Prostate gland (tissue), 2 donors: Measurements from ENCODE around the gene RNF128. TPM values are rescaled to one million over a fixed set of nuclear protein-coding genes. Genes with fewer than 3 reads are reported as not detected.
"Not testable (repeated sequence)": the region's sequence is repeated elsewhere in the genome, so short reads cannot be mapped to it uniquely, and the experiment has no call there.

Source experiments
- DNase-seq: peaks from one replicate; pipeline ENCODE4 v3.0.0-alpha.2; 2019; ENCODE audit warnings: low spot score
- H3K27ac ChIP-seq, 2 donors: fragments of 200-600 bp; sonication (generic); 2 replicates each; pipeline ENCODE4 v1.5.1; 2017 to 2019
- H3K27me3 ChIP-seq: fragments of 200-600 bp; sonication (generic); replicated peaks from 2 replicates; pipeline ENCODE4 v1.5.1; 2019; ENCODE audit not compliant: insufficient read depth
- H3K36me3 ChIP-seq, 2 donors: fragments of 200-600 bp; sonication (generic); 1 replicate in 1 of 2; 2 replicates in 1 of 2; pipeline versions ENCODE4 v1.5.1 to v1.8.1; 2017 to 2019
- H3K4me1 ChIP-seq: fragments of 200-600 bp; sonication (generic); replicated peaks from 2 replicates; pipeline ENCODE4 v1.5.1; 2019
- H3K4me3 ChIP-seq, 2 donors: fragments of 200-600 bp; sonication (generic); 2 replicates each; pipeline ENCODE4 v1.5.1; 2017 to 2019
- H3K9me3 ChIP-seq: fragments of 200-600 bp; sonication (generic); 2 replicates; pipeline ENCODE4 v1.5.1; 2017
- POLR2A ChIP-seq: fragments of 450-650 bp; IDR thresholded peaks from one replicate; pipeline ENCODE4 v1.6.1; 2016; ENCODE audit warnings: antibody characterized with exemption, mild to moderate bottlenecking
- POLR2AphosphoS5 ChIP-seq: sonication (generic); formaldehyde crosslinking; IDR thresholded peaks from one replicate; pipeline ENCODE4 v1.6.1; 2017; ENCODE audit warnings: antibody characterized with exemption
- WGBS: methylation state at CpG from one replicate; pipeline ENCODE4 v1.1.5; 2018; 5-methylcytosine and 5-hydroxymethylcytosine counted together
- intact Hi-C: fragments of 100-400 bp; cut with DNase I; formaldehyde crosslinking; loops from one replicate; pipeline ENCODE4 v1.14.2; 2022
- total RNA-seq, 2 donors: library from RNA; depleted of rRNA; stranded (reverse); fragments of >200 nt; gene quantifications; one replicate each; pipeline ENCODE4 v1.1.0, GENCODE V29; 2016
- TF ChIP-seq, protein P1 (sequence below), 4 experiments: fragments of 200-600 bp in 2 of 4; fragments of 450-650 bp in 2 of 4; sonication (generic) in 2 of 4; IDR thresholded peaks; 1 replicate in 3 of 4; 2 replicates in 1 of 4; pipeline ENCODE4 v1.5.1; 2016 to 2019; ENCODE audit warnings: antibody characterized with exemption in 4 of 4, mild to moderate bottlenecking in 2 of 4, moderate library complexity in 2 of 4

Gene RNF128
- total RNA-seq, 2 donors from 2014 or later = 1.9 to 10.5 TPM

DNA sequence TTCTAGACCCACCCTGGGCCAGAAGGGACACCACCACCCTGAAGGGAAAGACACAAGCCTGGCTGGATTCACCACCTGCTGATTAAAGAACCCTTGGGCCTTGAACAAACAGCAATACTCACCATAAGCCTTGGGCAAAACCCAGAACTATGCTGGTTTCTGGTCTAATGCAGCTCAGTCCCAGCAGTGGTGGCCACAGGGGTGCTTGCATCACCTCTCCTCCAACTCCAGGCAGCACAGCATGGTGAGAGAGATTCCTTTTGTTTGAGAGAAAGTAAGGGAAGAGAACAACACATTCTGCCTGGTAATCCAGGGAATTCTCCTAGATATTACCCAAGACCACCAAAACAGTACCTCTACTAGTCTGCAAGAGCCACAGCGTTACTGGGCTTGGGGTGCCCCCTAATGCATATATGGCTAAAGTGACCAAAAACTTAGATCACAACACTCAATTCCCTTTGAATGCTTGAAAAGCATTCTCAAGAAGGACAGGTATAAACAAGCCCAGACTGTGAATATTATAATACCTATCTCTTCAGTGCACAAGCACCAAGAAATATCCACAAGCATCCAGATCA, 25.7 kb downstream of the RNF128 start:
- TF ChIP-seq, protein P1, sequence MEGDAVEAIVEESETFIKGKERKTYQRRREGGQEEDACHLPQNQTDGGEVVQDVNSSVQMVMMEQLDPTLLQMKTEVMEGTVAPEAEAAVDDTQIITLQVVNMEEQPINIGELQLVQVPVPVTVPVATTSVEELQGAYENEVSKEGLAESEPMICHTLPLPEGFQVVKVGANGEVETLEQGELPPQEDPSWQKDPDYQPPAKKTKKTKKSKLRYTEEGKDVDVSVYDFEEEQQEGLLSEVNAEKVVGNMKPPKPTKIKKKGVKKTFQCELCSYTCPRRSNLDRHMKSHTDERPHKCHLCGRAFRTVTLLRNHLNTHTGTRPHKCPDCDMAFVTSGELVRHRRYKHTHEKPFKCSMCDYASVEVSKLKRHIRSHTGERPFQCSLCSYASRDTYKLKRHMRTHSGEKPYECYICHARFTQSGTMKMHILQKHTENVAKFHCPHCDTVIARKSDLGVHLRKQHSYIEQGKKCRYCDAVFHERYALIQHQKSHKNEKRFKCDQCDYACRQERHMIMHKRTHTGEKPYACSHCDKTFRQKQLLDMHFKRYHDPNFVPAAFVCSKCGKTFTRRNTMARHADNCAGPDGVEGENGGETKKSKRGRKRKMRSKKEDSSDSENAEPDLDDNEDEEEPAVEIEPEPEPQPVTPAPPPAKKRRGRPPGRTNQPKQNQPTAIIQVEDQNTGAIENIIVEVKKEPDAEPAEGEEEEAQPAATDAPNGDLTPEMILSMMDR (IDR thresholded peaks at IDR 0.05) = no peak
- TF ChIP-seq POLR2A (no peak), POLR2AphosphoS5 (no peak)
- Histone ChIP-seq H3K27me3 (no peaks in the 10 kb centered on the region), H3K4me3 (no peak overlapping the region), H3K9me3 (no peaks in the 10 kb centered on the region), H3K4me1 (no peaks in the 10 kb centered on the region), H3K36me3 (no peaks in the 10 kb centered on the region), H3K27ac (no peak overlapping the region)
- WGBS = 50% methylated on average over 1 of the region's 1 CpG
- DNase-seq = no peak
- intact Hi-C loops = no loop called here

DNA sequence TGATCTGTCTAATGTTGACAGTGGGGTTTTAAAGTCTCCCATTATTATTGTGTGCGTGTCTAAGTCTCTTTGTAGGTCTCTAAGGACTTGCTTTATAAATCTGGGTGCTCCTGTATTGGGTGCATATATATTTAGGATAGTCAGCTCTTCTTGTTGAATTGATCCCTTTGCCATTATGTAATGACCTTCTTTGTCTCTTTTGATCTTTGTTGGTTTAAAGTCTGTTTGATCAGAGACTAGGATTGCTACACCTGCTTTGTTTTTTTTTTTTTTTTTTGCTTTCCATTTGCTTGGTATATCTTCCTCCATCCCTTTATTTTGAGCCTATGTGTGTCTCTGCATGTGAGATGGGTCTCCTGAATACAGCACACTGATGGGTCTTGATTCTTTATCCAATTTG, 42.8 kb downstream of the RNF128 start:
- H3K27ac ChIP-seq, H3K36me3 ChIP-seq, H3K4me3 ChIP-seq: not testable (repeated sequence)

DNA sequence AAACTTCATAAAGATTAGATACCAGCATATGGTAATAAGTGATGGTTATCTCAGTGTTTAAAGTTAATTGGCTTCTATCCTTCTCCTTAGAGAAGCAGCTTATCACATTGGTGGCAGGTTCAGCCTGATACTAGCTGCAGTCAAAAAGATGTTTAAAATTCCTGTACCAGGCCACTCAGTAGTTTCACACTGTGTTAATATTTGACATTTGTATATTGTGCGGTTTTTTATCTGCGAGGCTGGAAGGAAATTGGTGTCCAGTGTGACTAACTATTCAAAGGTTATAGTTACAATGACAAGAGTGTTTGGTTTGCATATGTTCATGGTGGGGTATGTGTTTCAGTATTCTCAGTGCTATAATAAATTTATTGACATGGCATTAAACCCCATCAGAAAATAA, 48.5 kb downstream of the RNF128 start:
- DNase-seq = no peak
- no peak overlapping the region for H3K4me3 ChIP-seq
- WGBS = 79% methylated on average over 2 of the region's 2 CpGs

More for the DNA sequence above, 42.8 kb downstream of the RNF128 start:
- H3K27me3 ChIP-seq, H3K4me1 ChIP-seq, DNase-seq, H3K9me3 ChIP-seq, intact Hi-C loops: not testable (repeated sequence)
- 78% methylated on average over 1 of the region's 1 CpG for WGBS

DNA sequence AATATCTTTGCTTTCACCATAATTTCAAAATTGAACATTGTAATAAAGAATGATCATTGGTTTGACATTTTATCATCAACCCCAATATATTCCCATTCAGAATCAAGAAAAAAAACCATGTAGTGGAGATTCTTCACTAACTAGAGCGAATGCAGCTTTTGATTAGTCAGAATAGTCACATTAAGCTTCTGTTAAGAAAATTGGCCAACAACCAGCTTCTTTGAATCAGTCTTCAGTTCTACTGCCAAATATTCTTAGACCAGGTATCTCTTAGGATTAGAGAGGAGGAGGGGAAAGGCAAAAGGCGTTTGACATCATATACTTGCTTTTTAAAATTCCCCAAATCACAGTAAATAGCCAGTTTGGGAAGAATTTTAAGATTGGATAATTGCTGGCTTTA, 53.8 kb downstream of the RNF128 start:
- WGBS = 26% methylated on average over 2 of the region's 2 CpGs
- intact Hi-C loops = no loop called here
- Histone ChIP-seq H3K27me3 (no peaks in the 10 kb centered on the region), H3K4me3 (no peak overlapping the region), H3K9me3 (no peaks in the 10 kb centered on the region), H3K4me1 (no peaks in the 10 kb centered on the region), H3K36me3 (no peaks in the 10 kb centered on the region), H3K27ac (no peak overlapping the region)
- no peak for DNase-seq
- TF ChIP-seq POLR2AphosphoS5 (no peak), POLR2A (no peak)
- TF ChIP-seq, protein P1 (IDR thresholded peaks at IDR 0.05) = no peak

More for the DNA sequence above, 48.5 kb downstream of the RNF128 start:
- no peaks in the 10 kb centered on the region for H3K4me1 ChIP-seq
- TF ChIP-seq, protein P1 (IDR thresholded peaks at IDR 0.05) = no peak
- TF ChIP-seq POLR2AphosphoS5 = no peak
- TF ChIP-seq POLR2A = no peak
- H3K27ac ChIP-seq = no peak overlapping the region
- intact Hi-C loops = no loop called here
- no peaks in the 10 kb centered on the region for H3K27me3 ChIP-seq
- no peaks in the 10 kb centered on the region for H3K36me3 ChIP-seq
- no peaks in the 10 kb centered on the region for H3K9me3 ChIP-seq

DNA sequence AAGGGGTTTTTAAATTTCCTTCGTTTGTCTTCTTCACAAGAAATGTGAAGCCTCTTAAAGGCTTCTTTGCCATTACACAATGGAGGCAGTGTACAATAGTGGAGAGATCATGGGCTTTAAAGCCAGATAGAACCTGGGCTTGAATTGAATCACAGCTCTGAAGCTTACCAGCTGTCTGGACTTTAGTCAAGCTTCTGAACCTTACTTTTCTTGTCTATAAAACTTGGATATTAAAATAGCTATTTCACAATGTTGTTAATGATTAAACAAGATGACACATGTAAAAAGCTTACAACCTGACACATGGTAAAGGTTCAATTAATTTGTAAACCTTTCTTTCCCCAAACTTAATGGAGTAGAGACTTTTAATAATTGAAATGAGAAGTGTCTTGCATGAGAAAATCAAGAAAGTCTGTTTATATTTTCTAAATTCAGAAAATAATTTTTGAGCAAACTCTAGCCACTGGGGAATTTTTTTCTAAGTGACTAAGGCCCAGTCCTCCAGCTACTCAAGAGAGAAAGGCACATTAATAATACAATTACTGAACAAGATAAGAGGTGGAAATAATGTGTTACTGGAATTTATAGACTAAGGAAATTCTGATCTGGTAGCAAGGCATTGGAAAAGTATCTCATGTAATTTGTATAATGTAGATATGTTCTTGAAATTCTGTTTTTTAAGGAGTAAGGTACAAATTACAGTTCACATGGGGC, 54.3 kb downstream of the RNF128 start:
- DNase-seq = no peak
- Histone ChIP-seq H3K27ac (no peak overlapping the region), H3K9me3 (no peaks in the 10 kb centered on the region), H3K4me3 (no peak overlapping the region), H3K4me1 (no peaks in the 10 kb centered on the region), H3K36me3 (no peaks in the 10 kb centered on the region), H3K27me3 (no peaks in the 10 kb centered on the region)
- WGBS = 15% methylated on average over 1 of the region's 1 CpG
- TF ChIP-seq POLR2AphosphoS5 (no peak), POLR2A (no peak)
- TF ChIP-seq, protein P1 (IDR thresholded peaks at IDR 0.05) = no peak
- intact Hi-C loops = no loop called here
